ENCODE data around the gene ZFP1.

The ZFP1 gene

GRCh38 chr16:75152635-75153034 lies 4.3 kb downstream of the ZFP1 start:
- no peak for DNase-seq (ENCODE audit: low spot score)

GRCh38 chr16:75160386-75160785 lies 12.1 kb downstream of the ZFP1 start:
- DNase-seq (ENCODE audit: low spot score): no peak

GRCh38 chr16:75169899-75170405 lies 21.6 kb downstream of the ZFP1 start:
- DNase-seq (ENCODE audit: low spot score): no peak

- DNase-seq (ENCODE audit: low spot score): no peak
Observed at GRCh38 chr16:75172578-75172977, 24.3 kb downstream of the ZFP1 start.

- no peak for DNase-seq (ENCODE audit: low spot score)
Observed at GRCh38 chr16:75175074-75175473, 26.8 kb downstream of the ZFP1 start.

GRCh38 chr16:75176926-75177325 lies 28.6 kb downstream of the ZFP1 start:
- no peak for DNase-seq (ENCODE audit: low spot score)

- DNase-seq (ENCODE audit: low spot score): no peak
Observed at GRCh38 chr16:75179208-75179607, 30.9 kb downstream of the ZFP1 start.

GRCh38 chr16:75181630-75182029 lies 33.3 kb downstream of the ZFP1 start:
- no peak for DNase-seq (ENCODE audit: low spot score)

- DNase-seq (ENCODE audit: low spot score): no peak
Observed at GRCh38 chr16:75188832-75189477, 40.6 kb downstream of the ZFP1 start.

GRCh38 chr16:75189638-75190245 lies 41.4 kb downstream of the ZFP1 start:
- no peak for DNase-seq (ENCODE audit: low spot score)

GRCh38 chr16:75192606-75193264 lies 44.4 kb downstream of the ZFP1 start:
- DNase-seq (ENCODE audit: low spot score): peak; percentile 14

GRCh38 chr16:75193265-75193650 lies 44.9 kb downstream of the ZFP1 start:
- DNase-seq (ENCODE audit: low spot score): no peak

- DNase-seq (ENCODE audit: low spot score): no peak
Observed at GRCh38 chr16:75193730-75194444, 45.6 kb downstream of the ZFP1 start.

GRCh38 chr16:75195811-75196790 lies 47.8 kb downstream of the ZFP1 start:
- no peak for DNase-seq (ENCODE audit: low spot score)

- DNase-seq (ENCODE audit: low spot score): no peak
Observed at GRCh38 chr16:75196836-75197235, 48.5 kb downstream of the ZFP1 start.

- no peak for DNase-seq (ENCODE audit: low spot score)
Observed at GRCh38 chr16:75197522-75198134, 49.3 kb downstream of the ZFP1 start.

GRCh38 chr16:75198135-75198600 lies 49.8 kb downstream of the ZFP1 start:
- DNase-seq (ENCODE audit: low spot score): no peak

GRCh38 chr16:75202069-75202590 lies 53.8 kb downstream of the ZFP1 start:
- no peak for DNase-seq (ENCODE audit: low spot score)

GRCh38 chr16:75203096-75203495 lies 54.8 kb downstream of the ZFP1 start:
- no peak for DNase-seq (ENCODE audit: low spot score)

- DNase-seq (ENCODE audit: low spot score): no peak
Observed at GRCh38 chr16:75203667-75204409, 55.5 kb downstream of the ZFP1 start.
